ENCODE measurements around the gene U2AF1.
"Not testable (repeated sequence)": the region's sequence is repeated elsewhere in the genome, so short reads cannot be mapped to it uniquely, and the experiment has no call there.

U2AF1 gene

GRCh38 chr21:43101676-43102075 lies 5.7 kb downstream of the U2AF1 start:
- H3K9ac ChIP-seq (ENCODE audit: low read length); H3K9me2 ChIP-seq (replicated peaks; ENCODE audit: insufficient read depth, low read length); H3K27ac ChIP-seq (ENCODE audit: low read depth, low read length); H3K27me3 ChIP-seq (ENCODE audit: low read length); H2AFZ ChIP-seq (ENCODE audit: low read depth, low read length, severe bottlenecking); H3K36me3 ChIP-seq (ENCODE audit: low read length); H3K9me3 ChIP-seq (ENCODE audit: insufficient read depth, low read length); H3K4me2 ChIP-seq (ENCODE audit: low read depth, low read length, poor library complexity, severe bottlenecking); H3K4me3 ChIP-seq (ENCODE audit: insufficient read depth, low read length, poor library complexity, severe bottlenecking); H3F3A ChIP-seq (ENCODE audit: insufficient read depth); H3K79me2 ChIP-seq (ENCODE audit: insufficient read depth, low read length); H4K20me1 ChIP-seq (ENCODE audit: low read depth, low read length): not testable (repeated sequence)

DNA sequence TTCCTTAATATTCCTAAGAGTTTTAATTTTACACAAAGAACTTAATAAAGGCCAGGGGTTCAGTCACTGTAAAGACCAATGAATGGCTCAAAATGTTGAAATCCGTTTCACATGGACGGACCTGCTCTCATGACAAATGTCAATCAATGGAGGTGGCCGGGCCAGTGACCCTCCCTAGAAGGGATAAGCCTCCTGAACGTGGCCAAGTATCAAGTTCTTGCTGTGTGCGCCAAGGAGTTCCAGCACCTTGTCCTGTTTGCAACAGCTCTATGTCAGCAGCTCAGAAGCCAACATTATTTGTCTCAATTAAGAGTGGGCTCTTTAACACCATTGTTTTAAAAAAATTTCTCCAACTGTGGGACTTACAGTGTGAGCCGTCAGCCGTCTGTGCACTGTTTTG lies 6.4 kb downstream of the U2AF1 start:
- not testable (repeated sequence) for H3K9me3 ChIP-seq (ENCODE audit: insufficient read depth, low read length); H3F3A ChIP-seq (ENCODE audit: insufficient read depth); H3K79me2 ChIP-seq (ENCODE audit: insufficient read depth, low read length); H4K20me1 ChIP-seq (ENCODE audit: low read depth, low read length); H3K9me2 ChIP-seq (replicated peaks; ENCODE audit: insufficient read depth, low read length); H3K27ac ChIP-seq (ENCODE audit: low read depth, low read length); H3K4me2 ChIP-seq (ENCODE audit: low read depth, low read length, poor library complexity, severe bottlenecking); H3K4me3 ChIP-seq (ENCODE audit: insufficient read depth, low read length, poor library complexity, severe bottlenecking); H3K36me3 ChIP-seq (ENCODE audit: low read length); H3K27me3 ChIP-seq (ENCODE audit: low read length); H2AFZ ChIP-seq (ENCODE audit: low read depth, low read length, severe bottlenecking); H3K9ac ChIP-seq (ENCODE audit: low read length)

DNA sequence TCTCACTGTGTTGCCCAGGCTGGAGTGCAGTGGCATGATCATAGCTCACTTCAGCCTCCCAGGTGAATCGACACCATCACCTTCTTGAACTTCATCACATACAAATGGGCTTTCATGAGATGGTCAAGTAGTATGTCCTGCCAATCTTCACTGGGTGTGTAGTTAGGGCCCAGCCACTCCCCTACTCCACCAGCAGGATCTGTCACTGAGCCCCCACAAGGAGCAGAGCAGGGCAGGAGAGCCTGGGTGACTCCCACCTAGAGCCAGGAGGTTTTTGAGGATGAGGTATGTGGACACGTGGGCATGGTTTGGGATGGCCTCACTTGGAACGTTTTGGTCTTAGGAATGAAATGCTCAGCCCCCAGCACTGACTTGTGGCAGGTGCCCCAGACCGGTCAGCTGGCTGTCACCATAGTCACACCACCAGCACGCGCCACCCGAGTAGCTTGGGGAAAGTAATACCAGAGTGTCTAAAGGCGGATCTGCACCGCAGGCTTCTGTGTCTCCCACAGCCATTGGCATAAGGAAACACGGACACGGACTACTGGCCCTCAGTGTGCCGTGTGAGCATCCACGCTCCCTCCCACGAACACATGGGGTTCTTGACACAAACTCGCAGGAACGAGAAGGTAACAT lies 15.3 kb downstream of the U2AF1 start:
- not testable (repeated sequence) for H3K36me3 ChIP-seq (ENCODE audit: low read length); H3K79me2 ChIP-seq (ENCODE audit: insufficient read depth, low read length)

GRCh38 chr21:43090947-43091346 lies 16.4 kb downstream of the U2AF1 start:
- not testable (repeated sequence) for H3K4me3 ChIP-seq (ENCODE audit: insufficient read depth, low read length, poor library complexity, severe bottlenecking); H4K20me1 ChIP-seq (ENCODE audit: low read depth, low read length); H3K9me2 ChIP-seq (replicated peaks; ENCODE audit: insufficient read depth, low read length); H3K9ac ChIP-seq (ENCODE audit: low read length); H3K27me3 ChIP-seq (ENCODE audit: low read length); H3K79me2 ChIP-seq (ENCODE audit: insufficient read depth, low read length); H3K27ac ChIP-seq (ENCODE audit: low read depth, low read length); H3K9me3 ChIP-seq (ENCODE audit: insufficient read depth, low read length); H3K4me2 ChIP-seq (ENCODE audit: low read depth, low read length, poor library complexity, severe bottlenecking); H3K36me3 ChIP-seq (ENCODE audit: low read length); H3F3A ChIP-seq (ENCODE audit: insufficient read depth); H2AFZ ChIP-seq (ENCODE audit: low read depth, low read length, severe bottlenecking)

More for the DNA sequence above, 15.3 kb downstream of the U2AF1 start:
- H3K9ac ChIP-seq (ENCODE audit: low read length); H3K9me3 ChIP-seq (ENCODE audit: insufficient read depth, low read length); H3K4me3 ChIP-seq (ENCODE audit: insufficient read depth, low read length, poor library complexity, severe bottlenecking); H3K27me3 ChIP-seq (ENCODE audit: low read length); H3K27ac ChIP-seq (ENCODE audit: low read depth, low read length); H3K4me2 ChIP-seq (ENCODE audit: low read depth, low read length, poor library complexity, severe bottlenecking); H3K9me2 ChIP-seq (replicated peaks; ENCODE audit: insufficient read depth, low read length); H4K20me1 ChIP-seq (ENCODE audit: low read depth, low read length); H3F3A ChIP-seq (ENCODE audit: insufficient read depth); H2AFZ ChIP-seq (ENCODE audit: low read depth, low read length, severe bottlenecking): not testable (repeated sequence)

- H3K79me2 ChIP-seq (ENCODE audit: insufficient read depth, low read length); H4K20me1 ChIP-seq (ENCODE audit: low read depth, low read length); H3K9me2 ChIP-seq (replicated peaks; ENCODE audit: insufficient read depth, low read length); H3K27me3 ChIP-seq (ENCODE audit: low read length); H3F3A ChIP-seq (ENCODE audit: insufficient read depth); H2AFZ ChIP-seq (ENCODE audit: low read depth, low read length, severe bottlenecking); H3K36me3 ChIP-seq (ENCODE audit: low read length); H3K4me3 ChIP-seq (ENCODE audit: insufficient read depth, low read length, poor library complexity, severe bottlenecking); H3K9ac ChIP-seq (ENCODE audit: low read length); H3K27ac ChIP-seq (ENCODE audit: low read depth, low read length); H3K4me2 ChIP-seq (ENCODE audit: low read depth, low read length, poor library complexity, severe bottlenecking); H3K9me3 ChIP-seq (ENCODE audit: insufficient read depth, low read length): not testable (repeated sequence)
Measured at GRCh38 chr21:43089463-43089862, 17.9 kb downstream of the U2AF1 start.

DNA sequence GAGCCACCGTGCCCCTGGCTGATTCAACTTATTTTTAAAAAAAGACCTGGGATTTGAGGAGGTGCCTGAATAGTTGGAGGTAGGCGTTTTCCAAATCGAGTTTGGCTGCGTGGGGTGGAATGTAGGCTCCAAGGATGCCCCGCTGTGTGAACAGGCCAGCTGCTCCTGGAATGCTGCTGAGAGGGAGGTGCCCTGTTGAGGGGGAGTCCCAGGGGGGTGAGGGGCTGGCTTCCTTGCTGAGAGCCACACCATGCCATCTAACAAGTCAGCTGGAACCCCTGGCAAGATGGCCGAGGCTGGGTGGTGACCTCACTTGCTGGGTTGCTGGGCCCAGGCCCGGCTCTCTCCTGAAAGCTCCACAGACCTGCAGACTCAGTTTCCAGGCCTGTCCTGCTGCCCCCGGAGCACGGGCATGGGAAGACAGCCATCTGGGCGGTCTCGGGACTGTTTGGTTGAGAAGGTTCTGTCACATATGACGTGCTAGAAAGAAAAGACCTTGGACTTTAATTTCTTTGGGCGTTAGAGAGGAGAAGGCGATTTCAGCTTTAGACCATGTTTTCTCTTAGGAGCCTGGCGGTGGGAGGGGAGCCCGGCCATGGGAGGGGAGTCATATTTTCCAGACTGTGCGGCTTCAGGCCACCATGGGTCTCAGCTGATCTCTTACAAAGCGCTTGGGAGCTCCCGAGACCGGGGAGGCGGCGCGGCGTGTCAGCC lies 24.6 kb downstream of the U2AF1 start:
- H3F3A ChIP-seq (ENCODE audit: insufficient read depth); H3K36me3 ChIP-seq (ENCODE audit: low read length); H3K9ac ChIP-seq (ENCODE audit: low read length); H3K9me3 ChIP-seq (ENCODE audit: insufficient read depth, low read length); H3K79me2 ChIP-seq (ENCODE audit: insufficient read depth, low read length); H2AFZ ChIP-seq (ENCODE audit: low read depth, low read length, severe bottlenecking); H3K4me2 ChIP-seq (ENCODE audit: low read depth, low read length, poor library complexity, severe bottlenecking); H3K4me3 ChIP-seq (ENCODE audit: insufficient read depth, low read length, poor library complexity, severe bottlenecking); H3K27me3 ChIP-seq (ENCODE audit: low read length); H4K20me1 ChIP-seq (ENCODE audit: low read depth, low read length); H3K27ac ChIP-seq (ENCODE audit: low read depth, low read length); H3K9me2 ChIP-seq (replicated peaks; ENCODE audit: insufficient read depth, low read length): not testable (repeated sequence)

GRCh38 chr21:43076643-43077042 lies 30.7 kb downstream of the U2AF1 start:
- not testable (repeated sequence) for H2AFZ ChIP-seq (ENCODE audit: low read depth, low read length, severe bottlenecking); H3K4me2 ChIP-seq (ENCODE audit: low read depth, low read length, poor library complexity, severe bottlenecking); H3K27me3 ChIP-seq (ENCODE audit: low read length); H3K9me2 ChIP-seq (replicated peaks; ENCODE audit: insufficient read depth, low read length); H3K36me3 ChIP-seq (ENCODE audit: low read length); H3K27ac ChIP-seq (ENCODE audit: low read depth, low read length); H3F3A ChIP-seq (ENCODE audit: insufficient read depth); H3K79me2 ChIP-seq (ENCODE audit: insufficient read depth, low read length); H4K20me1 ChIP-seq (ENCODE audit: low read depth, low read length); H3K4me3 ChIP-seq (ENCODE audit: insufficient read depth, low read length, poor library complexity, severe bottlenecking); H3K9ac ChIP-seq (ENCODE audit: low read length); H3K9me3 ChIP-seq (ENCODE audit: insufficient read depth, low read length)

GRCh38 chr21:43076023-43076637 lies 31.2 kb downstream of the U2AF1 start:
- H3K9me2 ChIP-seq (replicated peaks; ENCODE audit: insufficient read depth, low read length); H3K9ac ChIP-seq (ENCODE audit: low read length); H3K9me3 ChIP-seq (ENCODE audit: insufficient read depth, low read length); H3K36me3 ChIP-seq (ENCODE audit: low read length); H3K27me3 ChIP-seq (ENCODE audit: low read length); H3K4me2 ChIP-seq (ENCODE audit: low read depth, low read length, poor library complexity, severe bottlenecking); H3F3A ChIP-seq (ENCODE audit: insufficient read depth); H4K20me1 ChIP-seq (ENCODE audit: low read depth, low read length); H3K79me2 ChIP-seq (ENCODE audit: insufficient read depth, low read length); H3K27ac ChIP-seq (ENCODE audit: low read depth, low read length); H3K4me3 ChIP-seq (ENCODE audit: insufficient read depth, low read length, poor library complexity, severe bottlenecking); H2AFZ ChIP-seq (ENCODE audit: low read depth, low read length, severe bottlenecking): not testable (repeated sequence)

Data from SU-DHL-6 (cell line).